HG03064 (cell line): ENCODE measurements around the gene AKAP1.

Experiments used
- ATAC-seq: cut with Tn5 transposase; IDR thresholded peaks from one replicate; pipeline ENCODE4 v1.9.1; 2021; ENCODE audit warnings: low read depth; ENCODE audit not compliant: unreplicated experiment

AKAP1 gene

GRCh38 chr17:57121308-57122042, 36.4 kb downstream of the AKAP1 start:
- no peak for ATAC-seq

GRCh38 chr17:57124053-57124452, 39.0 kb downstream of the AKAP1 start:
- no peak for ATAC-seq

- no peak for ATAC-seq
Measured at GRCh38 chr17:57125406-57125805, 40.4 kb downstream of the AKAP1 start.

- no peak for ATAC-seq
Measured at GRCh38 chr17:57125866-57126265, 40.8 kb downstream of the AKAP1 start.

GRCh38 chr17:57130708-57131461, 45.8 kb downstream of the AKAP1 start:
- ATAC-seq: no peak

- ATAC-seq: no peak
Measured at GRCh38 chr17:57132663-57133062, 47.6 kb downstream of the AKAP1 start.

DNA sequence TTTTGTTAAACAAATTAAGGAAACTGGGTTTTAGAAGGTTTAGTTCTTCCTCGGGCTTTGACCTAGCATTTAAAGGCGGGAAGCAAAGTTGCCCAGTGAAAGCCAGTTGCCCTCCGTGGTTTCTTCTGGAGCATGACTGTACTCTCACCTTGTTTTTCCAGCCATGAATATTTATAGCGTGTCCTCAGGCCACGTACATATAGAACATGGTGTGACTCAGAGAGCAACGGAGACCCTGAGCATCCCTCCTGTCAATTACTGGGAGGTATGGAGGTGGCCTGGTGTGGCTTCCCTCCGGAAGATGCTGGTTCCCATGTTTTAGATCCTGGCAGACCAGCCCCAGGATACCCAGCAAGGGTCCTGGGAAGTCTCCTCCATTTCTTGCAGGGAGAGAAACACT, 48.4 kb downstream of the AKAP1 start:
- no peak for ATAC-seq

GRCh38 chr17:57135026-57135788, 50.2 kb downstream of the AKAP1 start:
- no peak for ATAC-seq

GRCh38 chr17:57135789-57136291, 50.8 kb downstream of the AKAP1 start:
- no peak for ATAC-seq

DNA sequence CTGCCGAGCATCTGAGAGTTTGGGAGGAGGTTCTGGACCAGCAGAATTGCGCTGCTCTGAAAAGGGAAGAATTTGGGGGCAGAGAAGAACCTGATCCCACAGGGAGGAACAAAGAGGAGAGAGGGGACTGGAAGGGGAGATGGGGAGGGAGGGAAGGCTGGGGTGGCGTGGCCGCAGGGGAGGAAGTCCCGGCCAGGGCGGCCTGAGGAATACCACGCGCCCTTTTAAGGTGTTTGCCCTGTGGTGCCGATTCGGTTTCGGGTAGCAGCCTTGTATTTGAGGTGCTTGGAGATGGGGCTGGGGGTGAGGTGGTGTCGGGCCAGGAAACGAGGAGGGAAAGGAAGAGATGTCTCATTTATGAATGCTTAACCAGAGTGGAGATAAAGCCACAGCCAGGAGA, 51.3 kb downstream of the AKAP1 start:
- ATAC-seq: no peak

- ATAC-seq: no peak
Measured at GRCh38 chr17:57138030-57138911, 53.2 kb downstream of the AKAP1 start.

DNA sequence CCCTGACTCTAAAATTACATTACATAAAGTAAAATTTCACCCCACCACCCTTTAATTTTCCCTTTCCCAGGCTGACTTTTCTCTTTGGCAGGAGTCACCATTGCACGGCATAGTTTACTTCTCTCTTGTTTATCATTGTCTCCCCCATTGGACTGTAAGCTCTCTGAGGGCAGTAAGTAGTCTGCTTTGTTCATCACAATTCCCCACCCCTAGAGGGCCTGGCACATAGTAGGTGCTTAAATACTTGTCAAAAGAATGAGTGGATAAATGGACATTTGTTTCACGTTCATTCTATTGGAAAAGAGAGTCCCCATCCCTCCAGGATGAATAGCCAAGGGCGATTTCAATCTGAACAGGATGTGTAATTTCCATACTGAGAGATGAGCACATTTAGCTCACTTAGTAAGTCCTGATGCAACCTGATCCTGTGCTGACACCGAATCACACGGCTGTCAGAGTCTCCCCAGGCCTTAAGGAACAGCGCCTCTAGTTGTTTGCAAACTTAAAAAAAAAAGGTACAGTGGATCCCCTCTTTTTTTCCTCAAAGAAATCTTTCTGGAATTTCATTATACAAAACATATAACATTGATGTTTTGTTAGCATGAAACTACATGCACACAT, 54.0 kb downstream of the AKAP1 start:
- ATAC-seq: no peak

- no peak for ATAC-seq
Measured at GRCh38 chr17:57140316-57140715, 55.3 kb downstream of the AKAP1 start.

- no peak for ATAC-seq
Measured at GRCh38 chr17:57142925-57143324, 57.9 kb downstream of the AKAP1 start.

GRCh38 chr17:57143361-57143760, 58.3 kb downstream of the AKAP1 start:
- ATAC-seq: no peak

- ATAC-seq: no peak
Measured at GRCh38 chr17:57143919-57144318, 58.9 kb downstream of the AKAP1 start.

DNA sequence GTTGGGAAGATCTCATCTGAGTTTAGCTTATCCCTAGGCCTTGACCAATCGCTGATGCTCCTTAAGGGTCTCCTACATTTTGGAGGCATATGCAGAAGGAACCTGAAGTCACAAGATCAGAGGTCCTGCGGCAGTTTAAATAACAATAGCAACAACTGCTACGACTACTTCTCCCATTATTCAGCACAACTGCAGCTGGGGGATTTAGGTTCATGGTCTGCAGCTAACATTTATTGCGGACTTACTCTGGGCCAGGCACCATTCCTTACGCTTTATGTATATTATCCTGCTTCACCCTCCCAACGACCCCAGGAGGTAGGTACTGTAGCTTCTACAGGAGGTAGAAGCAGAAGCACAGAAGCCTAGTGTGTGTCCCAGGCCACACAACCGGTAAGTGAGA, 59.5 kb downstream of the AKAP1 start:
- no peak for ATAC-seq

GRCh38 chr17:57145347-57145746, 60.3 kb downstream of the AKAP1 start:
- ATAC-seq: no peak

GRCh38 chr17:57146273-57146672, 61.2 kb downstream of the AKAP1 start:
- no peak for ATAC-seq

DNA sequence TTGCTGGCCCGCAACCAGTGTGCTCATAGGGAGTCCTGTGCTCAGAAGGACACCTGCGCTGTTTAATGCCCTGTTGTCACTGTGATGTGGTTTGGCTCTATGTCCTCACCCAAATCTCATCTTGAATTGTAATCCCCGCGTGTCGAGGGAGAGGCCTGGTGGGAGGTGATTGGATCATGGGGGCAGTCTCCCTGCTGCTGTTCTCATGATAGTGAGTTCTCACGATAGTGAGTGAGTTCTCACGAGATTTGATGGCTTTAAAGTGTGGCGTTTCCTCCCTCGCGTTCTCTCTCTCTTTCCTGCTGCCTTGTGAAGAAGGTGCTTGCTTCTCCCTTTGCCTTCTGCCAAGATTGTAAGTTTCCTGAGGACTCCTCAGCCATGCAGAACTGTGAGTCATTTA, 66.8 kb downstream of the AKAP1 start:
- ATAC-seq: no peak
